Muscle layer of duodenum (tissue), 2 donors: ENCODE data around the gene NAGPA.
A peak's percentile ranks its signal among the peaks of the same experiment; 100 is the strongest.

Experiments
- H3K27ac ChIP-seq: one replicate; pipeline ENCODE4 v1.7.0; 2013; ENCODE audit warnings: mild to moderate bottlenecking, low read length
- H3K27me3 ChIP-seq: one replicate; pipeline ENCODE4 v1.7.0; 2013; ENCODE audit warnings: low read depth, mild to moderate bottlenecking, control low read depth, low read length
- H3K36me3 ChIP-seq, 2 donors: one replicate each; pipeline ENCODE4 v1.7.0; 2013; ENCODE audit warnings: low read length in 2 of 2, control low read depth in 1 of 2, mild to moderate bottlenecking in 1 of 2; ENCODE audit not compliant: insufficient read depth in 2 of 2, control insufficient read depth in 1 of 2
- H3K4me1 ChIP-seq, 2 donors: one replicate each; pipeline ENCODE4 v1.7.0; 2013; ENCODE audit warnings: low read length in 2 of 2, mild to moderate bottlenecking in 2 of 2, control low read depth in 1 of 2, moderate library complexity in 1 of 2; ENCODE audit not compliant: insufficient read depth in 2 of 2, control insufficient read depth in 1 of 2
- H3K4me3 ChIP-seq, 2 donors: one replicate each; pipeline ENCODE4 v1.7.0; 2013; ENCODE audit warnings: low read length in 2 of 2, low read depth in 1 of 2, mild to moderate bottlenecking in 1 of 2
- H3K9me3 ChIP-seq, 2 donors: one replicate each; pipeline ENCODE4 v1.7.0; 2013; ENCODE audit warnings: low read length in 2 of 2, control low read depth in 1 of 2, mild to moderate bottlenecking in 1 of 2; ENCODE audit not compliant: control insufficient read depth in 1 of 2
- donor health status: healthy.

NAGPA gene

GRCh38 chr16:5071341-5071680 lies 37.6 kb upstream of the NAGPA start:
- Histone ChIP-seq H3K4me1 (peaks cover 7 to 10% of the 10 kb centered on the region in 2 donors), H3K36me3 (peaks cover 9 to 15% of the 10 kb centered on the region in 2 donors), H3K27me3 (no peaks in the 10 kb centered on the region), H3K9me3 (no peaks in the 10 kb centered on the region), H3K27ac (peak overlapping the region; percentile 79), H3K4me3 (peak overlapping the region; percentile 81 to 86)

GRCh38 chr16:5070431-5071186 lies 36.9 kb upstream of the NAGPA start:
- no peak overlapping the region for H3K4me3 ChIP-seq
- H3K4me1 ChIP-seq: peaks cover 7 to 10% of the 10 kb centered on the region in 2 donors
- peaks cover 6 to 8% of the 10 kb centered on the region in 2 donors for H3K36me3 ChIP-seq
- no peak overlapping the region for H3K27ac ChIP-seq
- no peaks in the 10 kb centered on the region for H3K9me3 ChIP-seq
- no peaks in the 10 kb centered on the region for H3K27me3 ChIP-seq

GRCh38 chr16:5069854-5070253 lies 36.1 kb upstream of the NAGPA start:
- H3K36me3 ChIP-seq: peaks cover 0 to under 1% of the 10 kb centered on the region in 2 donors
- no peak overlapping the region for H3K27ac ChIP-seq
- no peaks in the 10 kb centered on the region for H3K9me3 ChIP-seq
- H3K27me3 ChIP-seq: no peaks in the 10 kb centered on the region
- H3K4me3 ChIP-seq: no peak overlapping the region
- H3K4me1 ChIP-seq: peaks cover 7 to 10% of the 10 kb centered on the region in 2 donors

- H3K36me3 ChIP-seq: no peaks in the 10 kb centered on the region
- no peak overlapping the region for H3K4me3 ChIP-seq
- H3K9me3 ChIP-seq: no peaks in the 10 kb centered on the region
- H3K27me3 ChIP-seq: no peaks in the 10 kb centered on the region
- H3K4me1 ChIP-seq: peaks cover 7 to 10% of the 10 kb centered on the region in 2 donors
- no peak overlapping the region for H3K27ac ChIP-seq
These were observed 35.3 kb upstream of the NAGPA start for GRCh38 chr16:5069048-5069447.

- H3K36me3 ChIP-seq: no peaks in the 10 kb centered on the region
- H3K4me1 ChIP-seq: no peaks in the 10 kb centered on the region
- no peak overlapping the region for H3K4me3 ChIP-seq
- H3K27ac ChIP-seq: no peak overlapping the region
- H3K27me3 ChIP-seq: no peaks in the 10 kb centered on the region
- no peaks in the 10 kb centered on the region for H3K9me3 ChIP-seq
These were observed 32.8 kb upstream of the NAGPA start for GRCh38 chr16:5066511-5066910.

GRCh38 chr16:5065813-5066212 lies 32.1 kb upstream of the NAGPA start, which contains the start of gene C16orf89:
TSS of gene C16orf89 (minus strand) at chr16:5065956. CDS start at chr16:5065908, 48 bp downstream.
- no peaks in the 10 kb centered on the region for H3K27me3 ChIP-seq
- H3K36me3 ChIP-seq: no peaks in the 10 kb centered on the region
- H3K4me3 ChIP-seq: peak within 1 kb of the TSS in 1 of 2 donors; percentile 17
- H3K27ac ChIP-seq: no peak within 1 kb of the TSS
- no peaks in the 10 kb centered on the region for H3K4me1 ChIP-seq
- H3K9me3 ChIP-seq: no peaks in the 10 kb centered on the region

- H3K9me3 ChIP-seq: no peaks in the 10 kb centered on the region
- H3K27me3 ChIP-seq: no peaks in the 10 kb centered on the region
- H3K36me3 ChIP-seq: no peaks in the 10 kb centered on the region
- peak overlapping the region in 1 of 2 donors; percentile 17 for H3K4me3 ChIP-seq
- H3K4me1 ChIP-seq: no peaks in the 10 kb centered on the region
- H3K27ac ChIP-seq: no peak overlapping the region
These were observed 31.6 kb upstream of the NAGPA start for GRCh38 chr16:5065326-5065725.

GRCh38 chr16:5064915-5065314 lies 31.2 kb upstream of the NAGPA start:
- H3K27ac ChIP-seq: no peak overlapping the region
- H3K27me3 ChIP-seq: no peaks in the 10 kb centered on the region
- no peaks in the 10 kb centered on the region for H3K9me3 ChIP-seq
- no peaks in the 10 kb centered on the region for H3K4me1 ChIP-seq
- H3K36me3 ChIP-seq: no peaks in the 10 kb centered on the region
- H3K4me3 ChIP-seq: peak overlapping the region in 1 of 2 donors; percentile 17

- H3K27me3 ChIP-seq: no peaks in the 10 kb centered on the region
- no peak overlapping the region for H3K27ac ChIP-seq
- no peak overlapping the region for H3K4me3 ChIP-seq
- H3K36me3 ChIP-seq: no peaks in the 10 kb centered on the region
- H3K4me1 ChIP-seq: no peaks in the 10 kb centered on the region
- H3K9me3 ChIP-seq: no peaks in the 10 kb centered on the region
These were observed 29.3 kb upstream of the NAGPA start for GRCh38 chr16:5062790-5063765.

- Histone ChIP-seq H3K27ac (no peak overlapping the region), H3K4me3 (no peak overlapping the region), H3K27me3 (no peaks in the 10 kb centered on the region), H3K9me3 (no peaks in the 10 kb centered on the region), H3K36me3 (no peaks in the 10 kb centered on the region), H3K4me1 (no peaks in the 10 kb centered on the region)
These were observed 28.3 kb upstream of the NAGPA start for GRCh38 chr16:5062051-5062450.

- Histone ChIP-seq H3K4me1 (no peaks in the 10 kb centered on the region), H3K27ac (no peak overlapping the region), H3K36me3 (no peaks in the 10 kb centered on the region), H3K4me3 (no peak overlapping the region), H3K27me3 (no peaks in the 10 kb centered on the region), H3K9me3 (no peaks in the 10 kb centered on the region)
These were observed 26.4 kb upstream of the NAGPA start for GRCh38 chr16:5060073-5060641.
